HG02610 (cell line): ENCODE data around the gene AK3.
A peak's percentile ranks its signal among the peaks of the same experiment; 100 is the strongest.

Experiments
- ATAC-seq: cut with Tn5 transposase; IDR thresholded peaks from one replicate; pipeline ENCODE4 v1.9.1; 2021; ENCODE audit warnings: mild to moderate bottlenecking, moderate library complexity; ENCODE audit not compliant: unreplicated experiment

Gene AK3

GRCh38 chr9:4709380-4709779 is 31.6 kb downstream of the AK3 start:
- ATAC-seq = no peak

- ATAC-seq = no peak
Measured at GRCh38 chr9:4706971-4707622, 33.9 kb downstream of the AK3 start.

- ATAC-seq = no peak
Measured at GRCh38 chr9:4706021-4706420, 35.0 kb downstream of the AK3 start.

GRCh38 chr9:4704129-4704528 is 36.9 kb downstream of the AK3 start:
- no peak for ATAC-seq

- ATAC-seq = no peak
Measured at GRCh38 chr9:4701526-4701925, 39.5 kb downstream of the AK3 start.

GRCh38 chr9:4700932-4701331 is 40.1 kb downstream of the AK3 start:
- no peak for ATAC-seq

GRCh38 chr9:4700091-4700490 is 40.9 kb downstream of the AK3 start:
- ATAC-seq = no peak

- no peak for ATAC-seq
Measured at GRCh38 chr9:4691795-4692194, 49.2 kb downstream of the AK3 start.

- peak; percentile 80 for ATAC-seq
Measured at GRCh38 chr9:4690144-4690543, 50.9 kb downstream of the AK3 start.

- ATAC-seq = peak; percentile 76
Measured at GRCh38 chr9:4689687-4690104, 51.3 kb downstream of the AK3 start.

- no peak for ATAC-seq
Measured at GRCh38 chr9:4689021-4689420, 52.0 kb downstream of the AK3 start.

- ATAC-seq = no peak
Measured at GRCh38 chr9:4686584-4686983, 54.4 kb downstream of the AK3 start.

GRCh38 chr9:4686112-4686511 is 54.9 kb downstream of the AK3 start:
- no peak for ATAC-seq

GRCh38 chr9:4684820-4685219 is 56.2 kb downstream of the AK3 start:
- ATAC-seq = no peak

- no peak for ATAC-seq
Measured at GRCh38 chr9:4680750-4681149, 60.3 kb downstream of the AK3 start.

GRCh38 chr9:4680173-4680525 is 60.9 kb downstream of the AK3 start:
- ATAC-seq = no peak

GRCh38 chr9:4679268-4680172 is 61.5 kb downstream of the AK3 start, which contains the start of gene CDC37L1:
TSS of gene CDC37L1 (plus strand) at chr9:4679569. CDS start at chr9:4679768, 199 bp downstream.
- ATAC-seq = peak; percentile 97

GRCh38 chr9:4678679-4679267 is 62.2 kb downstream of the AK3 start:
- ATAC-seq = peak; percentile 10

GRCh38 chr9:4677392-4677791 is 63.6 kb downstream of the AK3 start:
- no peak for ATAC-seq

GRCh38 chr9:4674783-4675182 is 66.2 kb downstream of the AK3 start:
- ATAC-seq = no peak

GRCh38 chr9:4671737-4672136 is 69.3 kb downstream of the AK3 start:
- no peak for ATAC-seq

- ATAC-seq = no peak
Measured at GRCh38 chr9:4670591-4670990, 70.4 kb downstream of the AK3 start.
